Measurements from ENCODE around the gene B3GNT5.

The B3GNT5 gene

DNA sequence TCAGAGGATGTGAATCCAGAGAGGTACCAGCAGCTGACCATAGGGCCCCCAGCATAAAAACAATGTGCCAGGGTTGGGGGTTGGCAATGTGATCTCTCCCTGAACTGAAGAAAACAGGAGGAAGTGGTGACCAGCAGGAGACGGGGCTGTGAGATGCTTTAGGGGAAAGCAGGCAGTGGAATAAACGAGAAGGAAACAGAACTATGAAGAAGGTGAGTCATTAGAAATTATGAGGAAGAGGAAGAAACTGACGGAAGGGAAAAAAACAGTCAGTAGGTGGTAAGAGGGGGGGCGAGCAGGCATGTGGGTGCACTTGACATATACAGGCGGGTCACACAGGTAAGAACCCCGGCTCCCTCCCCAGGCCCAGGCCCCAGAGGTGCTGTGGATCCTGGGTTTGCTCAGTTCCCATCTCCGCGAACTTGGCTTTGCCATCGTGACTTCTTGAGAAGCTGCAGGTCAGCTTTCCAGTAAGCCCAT, 42.2 kb upstream of the B3GNT5 start:
- TF ChIP-seq CTCF (IDR thresholded peaks at IDR 0.05; ENCODE audit: low read depth, low read length) (no peak), MYC (IDR thresholded peaks at IDR 0.05; ENCODE audit: low read depth, low read length) (no peak), POLR2A (IDR thresholded peaks at IDR 0.05; ENCODE audit: extremely low read depth, insufficient read length) (no peak)
- TF ChIP-seq, protein P1, sequence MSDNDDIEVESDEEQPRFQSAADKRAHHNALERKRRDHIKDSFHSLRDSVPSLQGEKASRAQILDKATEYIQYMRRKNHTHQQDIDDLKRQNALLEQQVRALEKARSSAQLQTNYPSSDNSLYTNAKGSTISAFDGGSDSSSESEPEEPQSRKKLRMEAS (IDR thresholded peaks at IDR 0.05; ENCODE audit: low read depth, low read length): no peak
- no peak overlapping the region for H3K4me3 ChIP-seq (ENCODE audit: low read depth, low read length)
- DNase-seq (ENCODE audit: low read depth): peak; percentile 63

DNA sequence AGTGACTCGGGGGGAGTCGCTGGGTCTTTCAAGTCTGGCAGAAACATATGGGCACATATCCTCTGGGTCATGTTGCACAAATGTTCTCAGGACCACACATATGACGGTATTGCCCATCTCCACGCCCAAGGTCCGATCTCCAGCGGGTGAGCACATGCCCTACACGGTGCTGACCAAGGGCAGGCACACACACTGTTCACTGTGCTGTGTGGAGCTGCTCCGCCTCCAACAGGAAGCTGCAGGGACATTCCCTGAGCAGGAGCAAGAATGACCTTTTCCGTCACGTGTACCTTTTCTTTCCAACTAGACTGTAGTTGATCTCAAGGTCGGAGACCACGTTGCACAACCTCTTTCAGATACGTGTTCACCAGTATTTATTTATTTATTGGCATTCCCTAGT, 41.7 kb upstream of the B3GNT5 start:
- no peak overlapping the region for H3K4me3 ChIP-seq (ENCODE audit: low read depth, low read length)
- no peak for DNase-seq (ENCODE audit: low read depth)
- TF ChIP-seq, protein P1 (IDR thresholded peaks at IDR 0.05; ENCODE audit: low read depth, low read length): no peak
- no peak for TF ChIP-seq POLR2A (IDR thresholded peaks at IDR 0.05; ENCODE audit: extremely low read depth, insufficient read length)
- TF ChIP-seq MYC (IDR thresholded peaks at IDR 0.05; ENCODE audit: low read depth, low read length): no peak
- no peak for TF ChIP-seq CTCF (IDR thresholded peaks at IDR 0.05; ENCODE audit: low read depth, low read length)

- TF ChIP-seq POLR2A (IDR thresholded peaks at IDR 0.05; ENCODE audit: extremely low read depth, insufficient read length) (no peak), CTCF (IDR thresholded peaks at IDR 0.05; ENCODE audit: low read depth, low read length) (no peak), MYC (IDR thresholded peaks at IDR 0.05; ENCODE audit: low read depth, low read length) (peak; percentile 10; the same call in 1 of the 2 replicates)
- TF ChIP-seq, protein P1 (IDR thresholded peaks at IDR 0.05; ENCODE audit: low read depth, low read length): 0 out of 2 replicates have a peak, but pooled peaks have one; percentile 26
- DNase-seq (ENCODE audit: low read depth): peak; percentile 52
- no peak overlapping the region for H3K4me3 ChIP-seq (ENCODE audit: low read depth, low read length)
Measured at GRCh38 chr3:183212096-183212495, 41.0 kb upstream of the B3GNT5 start.

GRCh38 chr3:183212565-183212964, 40.5 kb upstream of the B3GNT5 start:
- peak; percentile 87 for DNase-seq (ENCODE audit: low read depth)
- no peak overlapping the region for H3K4me3 ChIP-seq (ENCODE audit: low read depth, low read length)
- no peak for TF ChIP-seq MYC (IDR thresholded peaks at IDR 0.05; ENCODE audit: low read depth, low read length)
- TF ChIP-seq CTCF (IDR thresholded peaks at IDR 0.05; ENCODE audit: low read depth, low read length): no peak
- no peak for TF ChIP-seq POLR2A (IDR thresholded peaks at IDR 0.05; ENCODE audit: extremely low read depth, insufficient read length)
- TF ChIP-seq, protein P1 (IDR thresholded peaks at IDR 0.05; ENCODE audit: low read depth, low read length): no peak

DNA sequence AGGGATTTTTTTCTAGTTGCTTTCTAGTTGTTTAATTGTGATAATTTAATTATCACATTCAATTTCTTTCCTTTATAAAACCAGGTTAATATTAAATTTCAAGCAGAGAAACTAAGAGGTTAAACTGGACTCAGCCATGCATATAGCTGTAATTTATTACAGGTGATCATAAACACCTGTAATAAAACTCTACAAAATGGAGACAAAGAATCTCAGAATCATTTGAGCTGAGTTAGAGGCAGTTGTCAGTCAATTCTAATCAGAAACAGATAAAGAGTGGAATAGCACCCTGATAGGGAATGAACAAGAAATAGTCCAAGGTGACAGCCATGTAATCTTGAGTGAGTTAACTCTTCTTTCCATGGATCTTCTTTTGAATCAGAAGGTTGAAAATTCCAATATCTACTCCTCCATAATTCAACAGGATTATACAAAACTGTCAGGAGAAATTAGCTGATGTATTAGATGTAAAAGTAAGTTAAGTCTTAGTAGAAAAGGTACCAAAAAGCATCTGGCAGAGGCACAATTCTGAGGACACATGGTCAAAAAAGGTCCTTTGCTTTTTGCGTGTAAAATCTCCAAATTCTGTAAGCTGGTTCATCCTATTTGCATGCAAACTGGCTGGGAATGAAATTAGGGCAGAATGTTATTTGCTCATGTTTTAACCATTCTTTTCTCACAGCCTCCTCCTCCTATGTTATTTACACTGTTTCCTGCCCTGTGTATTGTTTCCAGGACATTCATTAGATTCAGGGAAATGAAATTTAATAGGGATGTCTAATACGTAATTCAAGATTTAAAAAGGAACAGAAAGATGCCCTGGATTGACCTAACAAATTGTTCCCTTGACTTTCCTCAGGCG, 39.4 kb upstream of the B3GNT5 start:
- no peak for DNase-seq (ENCODE audit: low read depth)
- no peak overlapping the region for H3K4me3 ChIP-seq (ENCODE audit: low read depth, low read length)
- TF ChIP-seq, protein P1 (IDR thresholded peaks at IDR 0.05; ENCODE audit: low read depth, low read length): no peak
- TF ChIP-seq MYC (IDR thresholded peaks at IDR 0.05; ENCODE audit: low read depth, low read length) (no peak), POLR2A (IDR thresholded peaks at IDR 0.05; ENCODE audit: extremely low read depth, insufficient read length) (no peak)

DNA sequence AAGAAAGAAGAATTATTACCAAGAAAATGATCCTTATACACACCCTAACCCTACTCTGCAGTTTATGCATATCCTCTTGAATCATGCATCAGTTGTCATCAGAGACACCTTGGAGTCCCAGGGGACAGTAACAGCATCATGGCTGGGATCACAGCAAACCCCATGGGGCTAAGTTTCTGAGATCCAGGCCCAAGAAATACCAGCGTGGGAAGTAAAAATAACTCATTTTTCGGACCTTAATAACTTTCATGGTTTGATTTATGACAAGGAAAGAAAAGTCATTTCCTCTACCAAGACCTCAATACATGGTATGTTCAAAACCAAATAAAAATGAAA, 38.8 kb upstream of the B3GNT5 start:
- H3K4me3 ChIP-seq (ENCODE audit: low read depth, low read length): no peak overlapping the region
- TF ChIP-seq POLR2A (IDR thresholded peaks at IDR 0.05; ENCODE audit: extremely low read depth, insufficient read length): no peak
- TF ChIP-seq MYC (IDR thresholded peaks at IDR 0.05; ENCODE audit: low read depth, low read length): no peak
- TF ChIP-seq CTCF (IDR thresholded peaks at IDR 0.05; ENCODE audit: low read depth, low read length): no peak
- TF ChIP-seq, protein P1 (IDR thresholded peaks at IDR 0.05; ENCODE audit: low read depth, low read length): no peak
- no peak for DNase-seq (ENCODE audit: low read depth)
